Astrocyte (in vitro differentiated cells and primary cell): ENCODE results near the gene ATG3.

Source experiments
- CTCF ChIP-seq: IDR thresholded peaks from 2 replicates; pipeline ENCODE4 v1.5.1; 2011; ENCODE audit warnings: low read depth, mild to moderate bottlenecking, inconsistent platforms, low read length, moderate library complexity; ENCODE audit not compliant: insufficient read depth
- EZH2 ChIP-seq: IDR thresholded peaks from 2 replicates; pipeline ENCODE4 v1.6.1; 2012; ENCODE audit warnings: mild to moderate bottlenecking, low read length, inconsistent platforms; ENCODE audit not compliant: insufficient read depth

- no peak for TF ChIP-seq CTCF
- TF ChIP-seq EZH2 = no peak
Measured at GRCh38 chr3:112504123-112504522, 57.6 kb downstream of the ATG3 start.
